ENCODE measurements around the gene B9D1. TPM values are rescaled to one million over a fixed set of nuclear protein-coding genes. Genes with fewer than 3 reads are reported as not detected.

The B9D1 gene
- total RNA-seq, 4 donors from 2014 or later = 4.6 to 25.1 (median 10.5) TPM

DNA sequence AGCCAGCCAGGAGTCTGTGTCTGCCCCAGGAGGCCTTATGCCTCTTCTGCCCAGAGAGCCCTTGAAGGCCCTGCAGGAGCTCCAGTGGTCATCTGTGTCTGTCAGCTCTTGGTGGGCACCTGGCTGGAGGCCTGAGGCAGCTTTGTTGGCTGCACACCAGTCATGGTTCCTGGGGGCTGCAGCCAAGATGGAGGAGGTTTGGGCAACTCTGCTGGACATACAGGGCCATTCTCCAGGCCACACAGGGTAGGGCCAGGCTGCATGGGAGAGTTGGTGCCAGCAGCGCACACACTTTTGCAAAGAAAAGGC, 29.4 kb downstream of the B9D1 start:
- TF ChIP-seq, protein P1, sequence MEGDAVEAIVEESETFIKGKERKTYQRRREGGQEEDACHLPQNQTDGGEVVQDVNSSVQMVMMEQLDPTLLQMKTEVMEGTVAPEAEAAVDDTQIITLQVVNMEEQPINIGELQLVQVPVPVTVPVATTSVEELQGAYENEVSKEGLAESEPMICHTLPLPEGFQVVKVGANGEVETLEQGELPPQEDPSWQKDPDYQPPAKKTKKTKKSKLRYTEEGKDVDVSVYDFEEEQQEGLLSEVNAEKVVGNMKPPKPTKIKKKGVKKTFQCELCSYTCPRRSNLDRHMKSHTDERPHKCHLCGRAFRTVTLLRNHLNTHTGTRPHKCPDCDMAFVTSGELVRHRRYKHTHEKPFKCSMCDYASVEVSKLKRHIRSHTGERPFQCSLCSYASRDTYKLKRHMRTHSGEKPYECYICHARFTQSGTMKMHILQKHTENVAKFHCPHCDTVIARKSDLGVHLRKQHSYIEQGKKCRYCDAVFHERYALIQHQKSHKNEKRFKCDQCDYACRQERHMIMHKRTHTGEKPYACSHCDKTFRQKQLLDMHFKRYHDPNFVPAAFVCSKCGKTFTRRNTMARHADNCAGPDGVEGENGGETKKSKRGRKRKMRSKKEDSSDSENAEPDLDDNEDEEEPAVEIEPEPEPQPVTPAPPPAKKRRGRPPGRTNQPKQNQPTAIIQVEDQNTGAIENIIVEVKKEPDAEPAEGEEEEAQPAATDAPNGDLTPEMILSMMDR (IDR thresholded peaks at IDR 0.05; ENCODE audit: low read depth) = no peak

DNA sequence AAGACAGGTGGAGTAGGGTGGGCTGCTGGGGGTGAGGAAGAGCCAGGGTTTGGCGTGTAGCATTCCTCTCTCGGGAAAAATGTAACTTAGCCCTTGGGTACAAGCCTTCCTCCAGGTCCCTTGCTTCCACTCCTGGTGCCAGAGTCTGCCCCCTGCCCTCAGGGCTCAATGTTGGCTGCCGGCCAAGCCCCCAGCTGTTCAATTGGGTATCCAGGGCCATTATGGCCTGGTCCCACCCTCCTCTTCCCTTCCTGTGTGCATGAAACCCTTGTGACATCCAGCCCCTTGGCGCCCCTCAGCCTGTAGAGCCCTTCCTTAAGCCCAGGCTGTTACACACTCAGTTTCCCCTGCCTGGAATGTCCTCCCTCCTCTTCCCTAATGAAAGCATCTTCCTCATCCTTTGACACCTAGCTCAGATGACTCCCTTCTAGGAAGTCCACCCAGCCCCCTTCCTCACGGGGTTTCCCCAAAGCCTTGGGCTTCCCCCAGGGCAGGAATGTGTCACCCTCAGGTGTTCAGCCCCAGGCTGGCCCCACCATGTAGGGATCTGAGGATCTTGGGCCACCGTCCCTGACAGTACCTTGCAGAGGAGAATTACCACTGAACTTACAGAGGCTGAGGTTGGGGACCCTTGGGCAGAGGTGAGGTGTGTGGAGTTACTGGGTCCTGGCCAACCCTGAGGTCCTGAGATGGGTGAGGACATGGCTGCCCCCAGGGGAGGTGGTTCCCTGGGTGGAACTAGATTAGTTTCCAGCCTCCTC, 30.0 kb downstream of the B9D1 start:
- TF ChIP-seq, protein P1 (IDR thresholded peaks at IDR 0.05; ENCODE audit: low read depth) = no peak

DNA sequence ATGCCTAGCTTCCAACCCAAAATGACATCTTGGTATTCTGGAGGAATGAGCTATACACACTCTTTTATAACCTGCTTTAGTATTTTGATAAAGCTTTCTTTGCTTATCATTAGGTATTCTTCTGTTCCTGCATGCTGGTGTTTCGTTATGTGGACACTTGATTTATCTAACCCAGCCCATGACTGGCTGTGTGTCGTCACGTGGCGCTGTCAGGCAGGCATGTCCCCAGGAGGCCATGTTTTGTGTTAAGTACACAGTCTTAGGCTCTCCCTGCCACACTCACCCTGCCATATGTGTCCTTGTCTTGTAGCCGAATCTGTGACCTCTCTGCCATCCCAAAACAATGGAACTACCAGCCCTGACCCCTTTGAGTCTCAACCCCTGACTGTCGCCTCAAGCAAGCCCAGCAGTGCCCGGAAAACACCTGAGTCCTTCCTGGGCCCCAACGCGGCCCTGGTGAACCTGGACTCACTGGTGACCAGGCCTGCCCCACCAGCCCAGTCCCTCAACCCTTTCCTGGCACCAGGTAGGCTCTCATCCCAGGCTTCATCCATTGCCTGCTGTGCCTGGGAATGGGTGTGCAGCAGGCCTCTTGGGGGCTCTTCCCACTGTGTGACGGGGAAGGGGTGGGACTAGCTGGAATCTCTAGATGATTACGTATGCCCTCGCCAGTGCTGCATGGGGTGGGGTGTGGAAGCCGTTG, 30.8 kb downstream of the B9D1 start:
- TF ChIP-seq, protein P1 (IDR thresholded peaks at IDR 0.05; ENCODE audit: low read depth) = no peak

DNA sequence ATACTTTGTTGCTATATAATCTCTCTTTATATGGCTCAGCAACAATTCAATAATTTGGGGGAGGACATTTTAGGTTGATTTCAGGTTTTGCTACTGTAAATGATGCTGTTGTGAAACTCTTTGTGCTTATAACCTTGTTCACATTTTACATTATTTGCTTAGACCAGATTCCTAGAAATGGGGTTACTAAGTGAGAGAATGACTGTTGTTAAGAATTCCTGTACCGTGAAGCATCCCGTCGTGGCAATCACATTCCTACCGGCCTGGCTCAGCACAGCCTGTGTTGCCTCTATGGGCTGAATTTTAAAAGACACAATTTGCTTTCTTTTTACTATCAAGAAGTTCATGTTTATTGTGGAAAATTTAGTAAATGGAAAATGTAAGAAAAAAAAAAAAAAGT, 31.4 kb downstream of the B9D1 start:
- TF ChIP-seq, protein P1 (IDR thresholded peaks at IDR 0.05; ENCODE audit: low read depth) = no peak

DNA sequence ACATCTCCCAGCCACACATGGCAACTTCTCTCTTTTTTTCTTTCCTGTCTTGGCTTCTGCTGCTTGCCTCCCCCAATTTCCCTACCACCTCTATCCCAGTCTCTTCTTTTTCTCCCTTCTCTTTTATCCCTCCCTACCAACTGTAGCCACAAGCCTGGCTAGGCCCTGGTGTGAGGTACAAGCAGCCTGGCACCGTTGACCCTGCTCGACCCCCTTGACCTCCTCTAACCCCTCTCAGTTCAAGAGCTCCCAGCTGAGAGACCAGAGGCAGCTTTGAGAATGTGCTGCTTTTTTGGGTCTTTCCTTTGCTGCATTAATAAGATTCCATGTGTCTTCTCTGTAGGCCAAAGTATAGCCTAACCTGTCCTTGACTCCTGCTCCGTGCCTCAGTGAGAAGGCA, 32.3 kb downstream of the B9D1 start:
- TF ChIP-seq, protein P1 (IDR thresholded peaks at IDR 0.05; ENCODE audit: low read depth) = no peak

DNA sequence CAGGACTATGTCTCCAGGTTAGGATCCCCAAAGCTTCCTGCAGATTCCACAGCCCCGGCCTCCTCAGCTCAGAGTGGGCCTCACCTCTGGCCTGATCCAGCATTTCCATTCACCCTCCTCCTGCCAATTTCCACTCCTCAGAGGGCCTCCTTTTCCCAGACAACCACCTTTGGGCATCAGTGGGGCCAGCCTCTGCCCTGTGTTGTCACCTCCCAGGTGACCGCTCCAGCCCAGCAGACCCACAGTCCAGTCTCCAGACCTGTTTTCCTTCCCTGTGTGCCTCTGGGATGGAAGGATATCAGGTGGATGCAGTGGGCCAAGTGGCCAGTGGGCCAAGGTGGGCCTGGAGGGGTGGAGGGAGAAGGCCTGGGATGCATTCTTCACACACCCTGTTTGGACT, 32.7 kb downstream of the B9D1 start:
- TF ChIP-seq, protein P1 (IDR thresholded peaks at IDR 0.05; ENCODE audit: low read depth) = no peak

DNA sequence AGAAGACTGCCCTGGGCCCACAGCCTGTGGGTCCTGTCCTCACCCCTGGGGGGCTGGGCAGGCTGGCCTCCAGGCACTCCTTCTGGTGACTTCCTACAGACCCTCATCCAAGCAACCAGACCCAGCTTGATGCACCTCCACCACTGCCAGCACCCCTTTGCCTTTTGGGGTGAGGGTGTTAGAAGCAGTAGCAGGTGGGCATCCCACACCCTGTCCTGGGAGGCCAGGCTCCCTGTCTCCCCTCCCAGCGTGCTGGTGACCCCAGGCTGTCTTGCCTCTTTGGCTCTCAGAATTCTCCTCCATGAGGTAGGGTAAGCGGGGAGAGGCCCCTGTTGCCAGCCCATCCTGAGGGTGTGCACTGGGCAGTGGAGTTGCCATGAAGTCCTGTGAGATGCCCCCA, 33.4 kb downstream of the B9D1 start:
- TF ChIP-seq, protein P1 (IDR thresholded peaks at IDR 0.05; ENCODE audit: low read depth) = no peak

Data from subcutaneous adipose tissue (tissue), 4 donors.